ENCODE data around the gene COPRS. TPM values are rescaled to one million over a fixed set of nuclear protein-coding genes. Genes with fewer than 3 reads are reported as not detected.
"Not testable (repeated sequence)": the region's sequence is repeated elsewhere in the genome, so short reads cannot be mapped to it uniquely, and the experiment has no call there.

Gene COPRS
- total RNA-seq, 2 donors from 2014 or later: 21.8 to 37.6 TPM

DNA sequence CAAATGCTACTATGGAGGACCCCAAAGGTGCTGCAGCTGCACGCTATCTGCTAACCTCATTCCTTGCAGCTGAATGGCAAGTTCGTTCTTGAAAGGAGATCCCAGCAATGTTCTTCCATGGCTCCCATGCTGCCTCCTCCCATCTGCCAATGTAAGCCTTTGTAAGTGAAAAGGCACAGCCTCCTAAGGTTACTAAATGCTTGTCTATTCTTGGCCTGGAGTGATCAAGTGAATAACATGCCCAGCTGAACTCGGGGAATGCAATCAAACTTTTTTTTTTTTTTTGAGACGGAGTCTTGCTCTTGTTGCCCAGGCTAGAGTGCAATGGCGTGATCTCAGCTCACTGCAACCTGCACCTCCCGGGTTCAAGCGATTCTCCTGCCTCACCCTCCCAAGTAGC is 49.2 kb downstream of the COPRS start:
- not testable (repeated sequence) for H3K27me3 Mint-ChIP-seq; H3K4me1 Mint-ChIP-seq (ENCODE audit: low read depth in 2 of 2); H3K27ac Mint-ChIP-seq; H3K4me3 Mint-ChIP-seq; ATAC-seq; H3K36me3 Mint-ChIP-seq; DNase-seq (ENCODE audit: low spot score); H3K9me3 Mint-ChIP-seq

- Mint-ChIP-seq H3K27ac (no peak overlapping the region), H3K9me3 (no peaks in the 10 kb centered on the region), H3K4me1 (ENCODE audit: low read depth in 2 of 2) (peaks cover 0 to 3% of the 10 kb centered on the region in 2 donors), H3K36me3 (no peaks in the 10 kb centered on the region), H3K27me3 (peaks cover 7% of the 10 kb centered on the region in 2 donors), H3K4me3 (no peak overlapping the region)
- DNase-seq (ENCODE audit: low spot score) (no peak), ATAC-seq (no peak)
Observed at GRCh38 chr17:31808521-31809050, 50.5 kb downstream of the COPRS start.

- no peak overlapping the region for H3K27ac Mint-ChIP-seq
- H3K27me3 Mint-ChIP-seq: peaks cover 7% of the 10 kb centered on the region in 2 donors
- H3K36me3 Mint-ChIP-seq: no peaks in the 10 kb centered on the region
- H3K9me3 Mint-ChIP-seq: no peaks in the 10 kb centered on the region
- H3K4me3 Mint-ChIP-seq: no peak overlapping the region
- ATAC-seq (no peak), DNase-seq (ENCODE audit: low spot score) (no peak)
- peaks cover 0 to 3% of the 10 kb centered on the region in 2 donors for H3K4me1 Mint-ChIP-seq (ENCODE audit: low read depth in 2 of 2)
Observed at GRCh38 chr17:31807846-31808245, 51.2 kb downstream of the COPRS start.

DNA sequence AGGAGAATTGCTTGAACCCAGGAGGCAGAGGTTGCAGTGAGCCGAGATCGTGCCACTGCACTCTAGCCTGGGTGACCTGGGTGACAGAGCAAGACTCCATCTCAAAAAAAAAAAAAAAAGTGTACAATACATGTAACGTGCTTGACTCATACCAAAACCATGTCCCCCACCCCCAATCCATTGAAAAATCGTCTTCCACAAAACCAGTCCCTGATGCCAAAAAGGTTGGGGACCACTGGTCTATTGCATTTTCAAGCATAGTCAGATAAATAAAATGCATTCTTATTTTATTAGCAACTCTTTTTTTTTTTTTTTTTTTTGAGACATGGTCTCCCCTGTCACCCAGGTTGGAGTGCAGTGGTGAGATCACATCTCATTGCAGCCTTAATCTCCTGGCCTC is 52.1 kb downstream of the COPRS start:
- Mint-ChIP-seq H3K36me3 (no peaks in the 10 kb centered on the region), H3K27me3 (peaks cover 7% of the 10 kb centered on the region in 2 donors), H3K9me3 (no peaks in the 10 kb centered on the region), H3K4me1 (ENCODE audit: low read depth in 2 of 2) (peaks cover 0 to 3% of the 10 kb centered on the region in 2 donors), H3K4me3 (no peak overlapping the region), H3K27ac (no peak overlapping the region)
- DNase-seq (ENCODE audit: low spot score) (no peak), ATAC-seq (no peak)

- Mint-ChIP-seq H3K27me3 (peaks cover 0 to 5% of the 10 kb centered on the region in 2 donors), H3K36me3 (no peaks in the 10 kb centered on the region), H3K4me3 (no peak overlapping the region), H3K27ac (no peak overlapping the region), H3K4me1 (ENCODE audit: low read depth in 2 of 2) (peaks cover 0 to 3% of the 10 kb centered on the region in 2 donors), H3K9me3 (no peaks in the 10 kb centered on the region)
- no peak for ATAC-seq
- no peak for DNase-seq (ENCODE audit: low spot score)
Observed at GRCh38 chr17:31803494-31804213, 55.4 kb downstream of the COPRS start.

DNA sequence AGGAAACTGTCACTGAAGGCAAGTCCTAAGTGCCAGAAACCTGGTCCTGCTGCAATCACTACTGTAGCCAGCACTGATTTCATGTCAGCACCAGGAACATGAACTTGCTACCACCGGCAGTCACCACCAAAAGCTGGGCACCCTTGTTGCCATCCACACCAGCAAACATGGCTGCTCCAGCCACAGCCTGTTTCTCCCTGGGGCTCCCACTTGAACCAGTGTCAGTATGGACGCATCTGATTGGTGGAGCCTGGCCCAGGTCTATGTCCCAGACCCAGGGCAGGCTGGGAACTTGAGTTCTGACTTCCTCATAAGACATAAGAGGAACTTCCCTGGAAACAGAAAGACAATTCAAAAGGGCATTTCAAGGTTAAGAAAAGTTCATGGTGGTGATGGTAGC is 56.5 kb downstream of the COPRS start:
- Mint-ChIP-seq H3K9me3 (no peaks in the 10 kb centered on the region), H3K4me1 (ENCODE audit: low read depth in 2 of 2) (peaks cover 0 to 3% of the 10 kb centered on the region in 2 donors), H3K36me3 (no peaks in the 10 kb centered on the region), H3K4me3 (no peak overlapping the region), H3K27me3 (peaks cover 0 to 3% of the 10 kb centered on the region in 2 donors), H3K27ac (no peak overlapping the region)
- ATAC-seq (no peak), DNase-seq (ENCODE audit: low spot score) (no peak)

Other genes starting within 250 kb of the COPRS start
- gene UTP6, start 42.5 kb upstream of the COPRS start, total RNA-seq: 100 to 1,000 TPM in 1 of 2 donors, 10 to 100 TPM in 1; 84.9 to 126 TPM
- 10 to 100 TPM; 41.1 to 66.2 TPM for gene SUZ12, start 77.8 kb upstream of the COPRS start, total RNA-seq
- 10 to 100 TPM in 1 of 2 donors, 1 to 10 TPM in 1; 9.4 to 18.6 TPM for gene LRRC37B, start 148.1 kb upstream of the COPRS start, total RNA-seq